ENCODE data around the gene GRB10.
"Not testable (repeated sequence)": the region's sequence is repeated elsewhere in the genome, so short reads cannot be mapped to it uniquely, and the experiment has no call there.

GRB10 gene

GRCh38 chr7:50580057-50580456 is 202.6 kb downstream of the GRB10 start:
- no peak for DNase-seq (ENCODE audit: low spot score)

GRCh38 chr7:50578105-50578504 is 204.6 kb downstream of the GRB10 start:
- DNase-seq (ENCODE audit: low spot score): not testable (repeated sequence)

GRCh38 chr7:50577569-50577968 is 205.1 kb downstream of the GRB10 start:
- DNase-seq (ENCODE audit: low spot score): no peak

- not testable (repeated sequence) for DNase-seq (ENCODE audit: low spot score)
Observed at GRCh38 chr7:50576388-50576787, 206.3 kb downstream of the GRB10 start.

GRCh38 chr7:50567715-50568261 is 214.9 kb downstream of the GRB10 start:
- DNase-seq (ENCODE audit: low spot score): no peak

DNA sequence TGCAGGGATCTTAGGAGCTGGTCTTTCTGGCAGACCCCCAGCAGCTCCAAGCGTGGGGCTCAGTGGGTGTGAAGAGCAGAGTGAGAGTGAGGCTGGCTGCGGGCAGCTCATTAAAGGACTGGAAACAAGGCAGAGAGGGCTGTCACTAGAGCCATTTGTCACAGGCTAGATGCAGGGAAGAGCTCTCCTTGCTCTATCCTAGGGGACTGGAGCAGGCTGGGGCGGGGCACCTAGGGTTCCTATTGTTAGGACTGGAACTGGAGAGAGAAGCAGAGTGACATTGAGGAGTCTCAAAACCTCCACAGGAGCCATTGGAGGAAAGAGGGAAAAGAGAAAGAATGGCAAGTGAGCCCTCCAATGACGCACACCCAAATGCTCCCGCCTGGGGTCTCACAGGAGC is 216.7 kb downstream of the GRB10 start:
- DNase-seq (ENCODE audit: low spot score): no peak

- DNase-seq (ENCODE audit: low spot score): no peak
Observed at GRCh38 chr7:50565559-50565916, 217.2 kb downstream of the GRB10 start.

- no peak for DNase-seq (ENCODE audit: low spot score)
Observed at GRCh38 chr7:50564640-50565558, 217.8 kb downstream of the GRB10 start, which contains the start of gene DDC. Gene DDC (minus strand): TSS chr7:50565405. CDS start chr7:50544085, 21,320 bp downstream.

- no peak for DNase-seq (ENCODE audit: low spot score)
Observed at GRCh38 chr7:50564171-50564570, 218.5 kb downstream of the GRB10 start.

GRCh38 chr7:50562136-50562535 is 220.6 kb downstream of the GRB10 start:
- no peak for DNase-seq (ENCODE audit: low spot score)

- DNase-seq (ENCODE audit: low spot score): no peak
Observed at GRCh38 chr7:50560865-50561351, 221.8 kb downstream of the GRB10 start.

DNA sequence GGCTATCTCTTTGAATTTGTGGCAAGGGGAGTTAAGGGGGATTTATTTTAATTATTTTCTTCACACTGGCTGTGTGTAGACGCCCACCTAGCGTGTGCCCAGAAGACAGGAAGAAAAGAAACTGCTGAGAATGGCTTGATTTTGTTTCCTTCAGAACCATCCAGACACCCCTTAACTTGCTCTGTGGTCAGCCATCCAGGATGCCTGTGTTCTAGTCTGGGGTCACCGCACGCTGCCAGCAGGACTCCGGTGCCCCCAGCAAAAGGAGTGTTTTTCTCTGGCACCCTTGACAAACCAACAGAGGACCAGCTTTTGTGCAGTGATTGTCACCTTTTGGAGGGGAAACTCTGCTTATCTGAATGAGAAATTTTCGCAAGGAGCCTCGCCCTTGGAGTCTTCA is 222.8 kb downstream of the GRB10 start:
- DNase-seq (ENCODE audit: low spot score): no peak

DNA sequence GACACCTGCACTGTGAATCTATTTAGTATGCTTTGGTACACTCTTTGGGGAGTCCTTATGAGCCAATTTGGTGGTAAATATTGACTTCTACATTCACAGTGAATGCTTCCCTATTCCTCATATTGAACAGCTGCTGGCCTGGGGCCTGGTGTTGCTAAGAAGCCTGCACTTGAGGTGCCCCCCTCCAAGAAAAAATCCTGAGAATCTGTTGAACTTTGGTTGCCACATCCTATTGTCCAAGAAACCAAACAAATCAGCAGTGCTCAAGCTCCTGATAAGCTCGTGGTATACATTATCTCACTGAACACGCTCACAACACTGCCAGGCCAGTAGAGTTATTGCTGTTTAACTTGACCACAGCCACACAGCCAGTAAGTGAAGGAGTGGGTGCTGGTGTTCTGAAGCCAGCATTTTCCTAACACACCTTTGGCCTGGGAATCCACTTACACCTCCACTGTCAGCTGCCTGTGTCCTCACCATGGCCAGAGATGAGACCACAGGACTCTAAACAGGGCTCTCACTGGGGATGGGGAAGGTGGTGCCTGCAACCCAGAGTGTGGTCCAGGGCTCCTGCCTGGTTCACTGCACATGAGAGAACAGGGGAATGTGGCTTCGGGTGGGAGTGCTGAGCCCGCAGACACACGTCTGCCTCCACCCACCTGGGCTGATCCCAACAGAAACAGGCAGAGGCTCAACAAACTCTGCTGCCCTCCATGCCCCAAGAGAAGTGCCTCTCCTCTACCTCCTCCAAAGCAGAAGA is 224.2 kb downstream of the GRB10 start:
- DNase-seq (ENCODE audit: low spot score): no peak

- DNase-seq (ENCODE audit: low spot score): no peak
Observed at GRCh38 chr7:50557099-50557498, 225.6 kb downstream of the GRB10 start.

DNA sequence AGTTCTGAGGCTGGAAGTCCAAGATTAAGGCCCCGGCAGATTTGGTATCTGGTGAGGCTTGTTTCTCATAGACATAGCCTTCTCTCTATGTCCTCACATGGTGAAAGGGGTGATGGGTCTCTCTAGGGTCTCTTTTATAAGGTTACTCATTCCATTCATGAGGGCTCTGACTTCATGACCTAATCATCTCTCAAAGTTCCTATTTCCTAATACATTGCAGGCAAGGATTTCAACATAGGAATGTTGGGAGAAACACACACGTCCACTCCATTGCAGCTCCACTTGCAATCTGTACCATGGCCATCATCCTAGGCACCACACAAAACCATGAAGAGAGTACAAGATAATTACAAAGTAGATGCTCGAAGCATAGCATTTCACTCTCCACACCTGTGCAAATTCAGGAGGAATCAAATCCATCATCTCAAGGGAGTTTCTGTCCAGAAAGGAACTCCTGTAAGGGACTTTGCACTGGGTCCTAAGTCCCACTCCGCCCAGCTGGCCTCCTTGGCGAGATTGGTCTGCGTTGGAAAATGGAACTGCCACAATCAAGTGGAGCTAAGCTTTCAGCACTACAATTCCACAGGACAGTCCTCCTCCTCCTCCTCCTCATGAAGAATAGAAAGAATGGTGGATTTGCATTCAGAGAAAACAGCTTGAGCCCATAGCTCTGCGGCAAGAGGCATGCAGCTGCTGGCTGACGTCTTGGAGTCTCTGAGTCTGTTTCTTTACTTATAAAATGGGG is 226.3 kb downstream of the GRB10 start:
- DNase-seq (ENCODE audit: low spot score): no peak

DNA sequence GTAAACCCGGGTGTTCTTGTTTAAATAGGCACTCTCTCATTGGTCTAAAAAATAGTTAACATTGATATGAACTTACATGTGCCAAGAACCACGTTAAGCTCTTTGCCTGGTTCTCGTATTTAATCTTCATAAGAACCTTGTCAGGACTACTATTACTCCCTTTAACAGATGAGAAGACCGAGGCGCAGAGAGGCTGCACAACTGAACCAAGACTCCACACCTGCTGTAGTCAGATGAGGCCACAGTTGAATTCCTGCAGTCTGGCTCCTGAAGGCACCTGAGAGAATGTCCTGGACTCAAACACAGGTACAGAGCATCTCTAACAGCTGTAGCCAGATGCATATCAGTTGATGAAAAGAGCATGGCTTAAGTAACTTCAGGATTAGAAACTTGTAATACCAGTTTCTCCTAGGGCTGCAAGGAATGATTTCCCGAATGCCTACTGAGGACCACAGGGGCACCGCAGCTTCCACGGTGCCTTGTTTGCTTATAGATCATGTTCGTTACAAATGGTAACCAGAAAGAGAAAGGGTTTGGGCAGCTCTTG is 227.0 kb downstream of the GRB10 start:
- no peak for DNase-seq (ENCODE audit: low spot score)

DNA sequence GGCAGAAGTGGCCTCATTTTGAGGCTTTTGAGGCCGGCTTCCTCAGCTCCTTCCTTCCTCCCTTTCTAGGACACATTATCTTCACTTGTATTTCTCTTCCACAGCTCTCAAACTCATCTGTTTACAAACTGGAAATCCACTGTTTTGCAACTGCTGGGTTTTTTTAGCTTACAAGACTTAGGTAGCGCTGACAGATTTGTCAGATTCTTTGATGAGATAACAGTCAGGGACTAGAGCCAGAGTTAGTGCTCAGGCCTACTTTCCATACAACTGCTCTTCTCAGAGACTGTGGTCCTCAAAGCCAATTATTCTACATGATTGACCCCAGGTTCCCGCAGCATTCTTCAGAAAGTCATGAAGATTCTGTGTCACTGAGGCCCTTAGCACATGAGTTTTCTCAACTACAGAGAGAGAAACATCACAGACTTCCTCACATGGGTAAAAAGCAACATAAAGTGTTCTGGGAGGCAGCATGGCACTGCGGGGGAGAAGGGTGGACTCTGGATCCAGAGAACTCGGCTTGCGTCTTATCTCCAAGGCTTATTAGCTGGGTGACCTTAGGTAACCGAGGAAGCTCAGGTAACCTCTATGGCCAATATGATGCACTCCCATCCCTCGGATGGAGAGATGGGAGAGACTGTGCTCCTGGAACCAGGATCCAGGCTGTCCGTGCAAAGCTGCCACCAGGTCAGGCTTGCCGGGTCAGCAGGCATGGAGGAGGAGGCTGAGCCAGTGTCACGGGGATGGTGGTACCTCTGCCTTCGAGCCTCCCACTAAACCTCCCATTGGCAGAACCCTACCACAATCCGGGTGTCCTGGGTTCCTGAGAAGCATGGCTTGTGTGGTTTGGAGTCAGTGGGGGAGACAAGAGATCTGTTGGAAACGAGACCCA is 228.0 kb downstream of the GRB10 start:
- no peak for DNase-seq (ENCODE audit: low spot score)

GRCh38 chr7:50553973-50554372 is 228.7 kb downstream of the GRB10 start:
- DNase-seq (ENCODE audit: low spot score): no peak

- no peak for DNase-seq (ENCODE audit: low spot score)
Observed at GRCh38 chr7:50552921-50553320, 229.8 kb downstream of the GRB10 start.

DNA sequence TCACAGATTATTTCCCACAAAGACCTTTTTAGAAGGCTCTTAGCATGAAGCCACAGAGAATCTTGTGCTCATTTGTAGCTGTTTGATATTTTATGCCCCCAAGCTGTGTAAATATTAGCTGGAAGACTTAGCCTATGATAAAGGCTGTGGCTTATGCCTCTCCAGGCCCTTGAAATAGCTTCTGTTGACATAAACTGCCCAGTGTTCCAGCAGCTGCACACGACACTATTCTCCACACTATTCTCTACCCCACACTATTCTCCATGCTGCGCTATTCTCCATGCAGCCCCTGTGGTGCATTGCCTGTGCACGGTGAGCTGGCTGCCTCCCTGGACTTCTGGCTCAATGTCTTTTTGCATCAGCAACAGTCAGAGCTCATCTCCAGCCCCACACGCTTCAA is 230.6 kb downstream of the GRB10 start:
- DNase-seq (ENCODE audit: low spot score): no peak

DNA sequence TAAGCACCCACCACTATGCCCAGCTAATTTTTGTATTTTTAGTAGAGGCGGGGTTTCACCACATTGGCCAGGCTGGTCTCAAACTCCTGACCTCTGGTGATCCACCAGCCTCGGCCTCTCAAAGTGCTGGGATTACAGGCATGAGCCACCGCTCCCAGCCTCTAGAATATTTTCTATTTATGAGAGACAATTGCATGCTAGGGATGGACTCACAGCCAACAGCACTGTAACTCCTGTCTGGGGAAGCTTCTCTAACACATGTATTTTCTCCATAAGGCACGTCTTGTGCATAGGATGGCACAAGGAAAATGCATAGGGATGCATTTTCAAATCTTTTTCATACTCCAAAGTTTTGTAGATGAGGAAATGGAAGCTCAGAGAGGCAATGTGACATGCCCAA is 237.1 kb downstream of the GRB10 start:
- DNase-seq (ENCODE audit: low spot score): not testable (repeated sequence)
